T-helper 17 cell (primary cell): ENCODE data around the gene PLCG1. TPM values are rescaled to one million over a fixed set of nuclear protein-coding genes. Genes with fewer than 3 reads are reported as not detected.
A peak's percentile ranks its signal among the peaks of the same experiment; 100 is the strongest.

ENCODE experiments used
- ATAC-seq: fragments of 150-1000 bp; cut with Tn5 transposase; 2 replicates; pipeline ENCODE4 v1.10.0; 2021; ENCODE audit warnings: mild to moderate bottlenecking, moderate library complexity
- DNase-seq, 3 donors: peaks; one replicate each; pipeline versions ENCODE4 v3.0.0 to v3.0.0-alpha.2; 2020 to 2021
- H3K9me3 ChIP-seq: one replicate; pipeline ENCODE4 v1.7.0; 2013; ENCODE audit warnings: low read length, mild to moderate bottlenecking; ENCODE audit not compliant: control insufficient read depth, poor library complexity, severe bottlenecking
- H3K27ac Mint-ChIP-seq: one replicate; pipeline ENCODE4 v1.8.0; 2022; ENCODE audit warnings: mild to moderate bottlenecking, moderate library complexity, mixed read lengths
- H3K27me3 Mint-ChIP-seq: one replicate; pipeline ENCODE4 v1.8.0; 2022; ENCODE audit warnings: mixed read lengths
- H3K36me3 Mint-ChIP-seq: one replicate; pipeline ENCODE4 v1.8.0; 2022; ENCODE audit warnings: low read depth, mixed read lengths
- H3K4me1 Mint-ChIP-seq: one replicate; pipeline ENCODE4 v1.8.0; 2022; ENCODE audit warnings: mild to moderate bottlenecking, mixed read lengths
- H3K4me3 Mint-ChIP-seq: one replicate; pipeline ENCODE4 v1.8.0; 2022; ENCODE audit warnings: mild to moderate bottlenecking, moderate library complexity, mixed read lengths
- total RNA-seq, 4 donors: library from RNA in 2 of 4; stranded (reverse) in 2 of 4; gene quantifications; one replicate each; pipeline ENCODE4 v1.2.3 and lab custom pipeline; 2022 to 2026

The PLCG1 gene
- total RNA-seq, 2 donors from 2014 or later: 420 to 428 TPM

GRCh38 chr20:41214666-41215065, 77.3 kb downstream of the PLCG1 start:
- DNase-seq (no peak), ATAC-seq (no peak)
- H3K9me3 ChIP-seq: no peaks in the 10 kb centered on the region
- Mint-ChIP-seq H3K36me3 (peaks cover 3% of the 10 kb centered on the region), H3K4me1 (peaks cover 11% of the 10 kb centered on the region), H3K27me3 (no peaks in the 10 kb centered on the region), H3K27ac (no peak overlapping the region), H3K4me3 (no peak overlapping the region)

- H3K9me3 ChIP-seq: no peaks in the 10 kb centered on the region
- DNase-seq (no peak), ATAC-seq (no peak)
- H3K4me1 Mint-ChIP-seq: peaks cover 12% of the 10 kb centered on the region
- no peak overlapping the region for H3K4me3 Mint-ChIP-seq
- no peak overlapping the region for H3K27ac Mint-ChIP-seq
- no peaks in the 10 kb centered on the region for H3K27me3 Mint-ChIP-seq
- peaks cover 10% of the 10 kb centered on the region for H3K36me3 Mint-ChIP-seq
Observed at GRCh38 chr20:41217422-41217821, 80.1 kb downstream of the PLCG1 start.

- H3K36me3 Mint-ChIP-seq: peaks cover 7% of the 10 kb centered on the region
- H3K4me3 Mint-ChIP-seq: no peak overlapping the region
Observed at GRCh38 chr20:41218466-41218865, 81.1 kb downstream of the PLCG1 start.

GRCh38 chr20:41219824-41220223, 82.5 kb downstream of the PLCG1 start:
- Mint-ChIP-seq H3K4me3 (no peak overlapping the region), H3K27me3 (no peaks in the 10 kb centered on the region), H3K27ac (no peak overlapping the region), H3K36me3 (peaks cover 7% of the 10 kb centered on the region), H3K4me1 (peaks cover 9% of the 10 kb centered on the region)
- no peaks in the 10 kb centered on the region for H3K9me3 ChIP-seq
- ATAC-seq: no peak
- DNase-seq: no peak

More at GRCh38 chr20:41218466-41218865, 81.1 kb downstream of the PLCG1 start:
- DNase-seq (no peak), ATAC-seq (no peak)
- no peaks in the 10 kb centered on the region for H3K9me3 ChIP-seq
- no peak overlapping the region for H3K27ac Mint-ChIP-seq
- H3K4me1 Mint-ChIP-seq: peaks cover 6% of the 10 kb centered on the region
- no peaks in the 10 kb centered on the region for H3K27me3 Mint-ChIP-seq

- ATAC-seq (no peak), DNase-seq (no peak)
- Mint-ChIP-seq H3K36me3 (peaks cover 7% of the 10 kb centered on the region), H3K27ac (peak overlapping the region; percentile 24), H3K27me3 (no peaks in the 10 kb centered on the region), H3K4me3 (no peak overlapping the region), H3K4me1 (peaks cover 9% of the 10 kb centered on the region)
- no peaks in the 10 kb centered on the region for H3K9me3 ChIP-seq
Observed at GRCh38 chr20:41221614-41222218, 84.4 kb downstream of the PLCG1 start.

GRCh38 chr20:41222296-41222695, 85.0 kb downstream of the PLCG1 start:
- Mint-ChIP-seq H3K27me3 (no peaks in the 10 kb centered on the region), H3K27ac (no peak overlapping the region)
- no peak for ATAC-seq

GRCh38 chr20:41222703-41223102, 85.4 kb downstream of the PLCG1 start:
- Mint-ChIP-seq H3K36me3 (peaks cover 7% of the 10 kb centered on the region), H3K4me3 (no peak overlapping the region), H3K27me3 (no peaks in the 10 kb centered on the region), H3K27ac (no peak overlapping the region), H3K4me1 (peaks cover 9% of the 10 kb centered on the region)
- H3K9me3 ChIP-seq: no peaks in the 10 kb centered on the region
- DNase-seq (no peak), ATAC-seq (no peak)

More at GRCh38 chr20:41222296-41222695, 85.0 kb downstream of the PLCG1 start:
- no peaks in the 10 kb centered on the region for H3K9me3 ChIP-seq
- no peak for DNase-seq
- Mint-ChIP-seq H3K4me3 (no peak overlapping the region), H3K4me1 (peaks cover 9% of the 10 kb centered on the region), H3K36me3 (peaks cover 7% of the 10 kb centered on the region)

GRCh38 chr20:41223112-41223511, 85.8 kb downstream of the PLCG1 start:
- Mint-ChIP-seq H3K27me3 (no peaks in the 10 kb centered on the region), H3K4me3 (no peak overlapping the region), H3K4me1 (peaks cover 9% of the 10 kb centered on the region)

GRCh38 chr20:41224281-41224680, 86.9 kb downstream of the PLCG1 start:
- ATAC-seq (no peak), DNase-seq (no peak)
- H3K36me3 Mint-ChIP-seq: peaks cover 7% of the 10 kb centered on the region
- no peaks in the 10 kb centered on the region for H3K9me3 ChIP-seq
- H3K4me3 Mint-ChIP-seq: no peak overlapping the region
- no peak overlapping the region for H3K27ac Mint-ChIP-seq
- H3K27me3 Mint-ChIP-seq: no peaks in the 10 kb centered on the region
- peaks cover 11% of the 10 kb centered on the region for H3K4me1 Mint-ChIP-seq

More at GRCh38 chr20:41223112-41223511, 85.8 kb downstream of the PLCG1 start:
- DNase-seq (no peak), ATAC-seq (no peak)
- Mint-ChIP-seq H3K36me3 (peaks cover 7% of the 10 kb centered on the region), H3K27ac (no peak overlapping the region)
- H3K9me3 ChIP-seq: no peaks in the 10 kb centered on the region

GRCh38 chr20:41225091-41225490, 87.7 kb downstream of the PLCG1 start:
- H3K4me3 Mint-ChIP-seq: no peak overlapping the region
- DNase-seq (no peak), ATAC-seq (no peak)
- no peaks in the 10 kb centered on the region for H3K9me3 ChIP-seq
- H3K4me1 Mint-ChIP-seq: peaks cover 11% of the 10 kb centered on the region
- H3K36me3 Mint-ChIP-seq: peaks cover 5% of the 10 kb centered on the region
- no peak overlapping the region for H3K27ac Mint-ChIP-seq
- H3K27me3 Mint-ChIP-seq: no peaks in the 10 kb centered on the region

- DNase-seq (no peak), ATAC-seq (no peak)
- peaks cover 8% of the 10 kb centered on the region for H3K4me1 Mint-ChIP-seq
- no peak overlapping the region for H3K27ac Mint-ChIP-seq
- H3K27me3 Mint-ChIP-seq: no peaks in the 10 kb centered on the region
- no peaks in the 10 kb centered on the region for H3K9me3 ChIP-seq
- peaks cover 4% of the 10 kb centered on the region for H3K36me3 Mint-ChIP-seq
- H3K4me3 Mint-ChIP-seq: no peak overlapping the region
Observed at GRCh38 chr20:41226426-41226825, 89.1 kb downstream of the PLCG1 start.

Other genes with a start within 250 kb of the PLCG1 start
- 10 to 100 TPM; 37.4 to 44.4 TPM for gene TOP1, start 108.7 kb upstream of the PLCG1 start, total RNA-seq
- 1 to 10 TPM; 4.1 to 4.9 TPM for gene ZHX3, start 180.2 kb downstream of the PLCG1 start, total RNA-seq
- gene LPIN3, start 203.3 kb downstream of the PLCG1 start, total RNA-seq: under 1 TPM; 0.16 to 0.67 TPM
- gene EMILIN3, start 229.3 kb downstream of the PLCG1 start, total RNA-seq: not detected